8988T (cell line): Measurements from ENCODE around the gene C20orf173.

Source experiments
- DNase-seq: peaks from one replicate; pipeline ENCODE4 v3.0.0; 2011

C20orf173 gene

GRCh38 chr20:35506179-35506578 is 23.3 kb downstream of the C20orf173 start:
- DNase-seq = no peak

- DNase-seq = no peak
Observed at GRCh38 chr20:35504751-35505150, 24.7 kb downstream of the C20orf173 start.

GRCh38 chr20:35503841-35504561 is 25.5 kb downstream of the C20orf173 start:
- DNase-seq = no peak

GRCh38 chr20:35503281-35503680 is 26.2 kb downstream of the C20orf173 start:
- DNase-seq = no peak

GRCh38 chr20:35502352-35502751 is 27.1 kb downstream of the C20orf173 start:
- no peak for DNase-seq

- DNase-seq = no peak
Observed at GRCh38 chr20:35499271-35499670, 30.2 kb downstream of the C20orf173 start.

GRCh38 chr20:35497780-35498189 is 31.7 kb downstream of the C20orf173 start:
- no peak for DNase-seq

GRCh38 chr20:35497320-35497719 is 32.1 kb downstream of the C20orf173 start:
- no peak for DNase-seq

GRCh38 chr20:35496481-35496880 is 33.0 kb downstream of the C20orf173 start:
- DNase-seq = no peak

- DNase-seq = no peak
Observed at GRCh38 chr20:35492352-35492751, 37.1 kb downstream of the C20orf173 start.

- no peak for DNase-seq
Observed at GRCh38 chr20:35491823-35492222, 37.6 kb downstream of the C20orf173 start.

GRCh38 chr20:35490736-35491181 is 38.7 kb downstream of the C20orf173 start:
- no peak for DNase-seq

GRCh38 chr20:35489717-35490116 is 39.7 kb downstream of the C20orf173 start:
- DNase-seq = no peak

GRCh38 chr20:35487479-35487878 is 42.0 kb downstream of the C20orf173 start:
- no peak for DNase-seq

GRCh38 chr20:35479798-35480197 is 49.7 kb downstream of the C20orf173 start:
- DNase-seq = no peak

- DNase-seq = no peak
Observed at GRCh38 chr20:35478804-35479472, 50.5 kb downstream of the C20orf173 start.
